ENCODE data around the gene OPTC. TPM values are rescaled to one million over a fixed set of nuclear protein-coding genes. Genes with fewer than 3 reads are reported as not detected.

The OPTC gene
- total and polyA plus RNA-seq, 9 of the 15 experiments (the other 6 are each of a cell fraction or from before 2014, with no cell fraction given), result not detected

DNA sequence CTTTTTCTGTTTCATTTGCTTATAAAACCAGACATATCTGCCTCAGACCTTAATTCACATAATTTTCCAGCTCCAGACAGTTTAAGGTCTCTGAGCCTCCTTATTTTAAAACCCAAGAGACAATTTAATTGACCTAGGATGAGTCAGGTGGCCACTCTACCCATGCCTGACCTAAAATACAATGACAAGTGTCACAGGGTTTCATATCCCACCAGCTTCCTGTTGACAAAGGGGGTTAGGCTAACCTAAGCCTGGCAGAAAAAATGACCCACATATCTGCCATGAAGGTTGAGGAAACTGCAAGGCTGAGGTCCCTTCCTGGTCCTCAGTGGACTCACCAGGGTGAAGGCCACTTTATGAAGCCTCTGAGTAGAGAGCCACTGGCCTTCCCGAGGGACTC lies 52.3 kb downstream of the OPTC start:
- intact Hi-C loops (cut with micrococcal nuclease) (no loop called here), in situ Hi-C loops (cut with MboI) (no loop called here)
- no peak for ATAC-seq
- Histone ChIP-seq H3K79me2 (ENCODE audit: control insufficient read depth, insufficient read depth, low read length) (no peaks in the 10 kb centered on the region), H2AFZ (ENCODE audit: low read depth, low read length) (no peak overlapping the region), H3K36me3 (ENCODE audit: control insufficient read depth, insufficient read depth, low read length) (no peaks in the 10 kb centered on the region), H3K4me2 (ENCODE audit: insufficient read depth, low read length) (no peak overlapping the region), H3K4me3 (no peak overlapping the region), H3K9me1 (ENCODE audit: control insufficient read depth, insufficient read depth, low read length) (no peaks in the 10 kb centered on the region), H4K20me1 (replicated peaks; ENCODE audit: control insufficient read depth, insufficient read depth, low read length) (no peaks in the 10 kb centered on the region), H3K9me3 (replicated peaks; ENCODE audit: control insufficient read depth, insufficient read depth, low read depth, low read length) (no peaks in the 10 kb centered on the region), H3K9ac (ENCODE audit: insufficient read depth in 1 of 2, low read depth in 2 of 2, low read length in 2 of 2) (no peak overlapping the region), H3K27me3 (ENCODE audit: control insufficient read depth in 2 of 2, insufficient read depth in 2 of 2, low read length in 2 of 2) (peaks cover 15 to 29% of the 10 kb centered on the region in 2 experiments; a peak in 4 of 5 replicates), H3K4me1 (replicated peaks in 1 of 2; ENCODE audit: control insufficient read depth in 2 of 2, insufficient read depth in 2 of 2, low read length in 2 of 2) (peaks cover 0 to 2% of the 10 kb centered on the region in 2 experiments; a peak in 1 of 5 replicates), H3K27ac (ENCODE audit: extremely low read depth, low read depth, low read length) (no peak overlapping the region)
- CTCF ChIA-PET (ENCODE audit: low intra/inter-chr PET ratio), result no interaction called here
- POLR2A ChIA-PET, result interaction anchor here (0.6 kb wide), 1 partner anchor 28 kb away, joined by 3 read pairs; no protein-coding TSS in a partner anchor
- no peak for DNase-seq (ENCODE audit: extremely low read depth in 1 of 4, low spot score in 3 of 4)
- 0% methylated on average over 1 of the region's 1 CpG for WGBS (ENCODE audit: insufficient coverage, low coverage, missing lambda C conversion rate)
- no TSS peak for BruUV-seq (replicated peaks)
- no peak for TF ChIP-seq GATAD2B (IDR thresholded peaks at IDR 0.05; ENCODE audit: borderline replicate concordance)
- FAIRE-seq, result no peak

DNA sequence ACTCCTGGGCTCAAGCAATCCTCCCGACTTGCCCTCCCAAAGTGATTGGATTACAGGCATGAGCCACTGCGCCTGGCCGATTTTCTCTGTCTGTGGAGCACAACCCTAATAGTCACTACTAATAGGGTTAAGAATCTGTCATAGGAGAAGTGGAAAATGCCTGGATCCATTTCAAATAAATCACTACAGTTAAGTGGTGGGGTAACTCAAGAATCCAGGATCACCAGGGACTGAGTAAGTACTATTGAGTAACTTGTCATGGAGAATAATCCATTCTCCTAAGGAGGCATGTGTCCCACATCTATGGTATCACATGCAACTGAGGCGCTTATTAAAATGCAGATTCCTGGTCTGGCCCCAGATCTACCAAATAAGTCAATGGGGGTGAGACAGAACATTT lies 53.2 kb downstream of the OPTC start:
- Histone ChIP-seq H3K4me3 (no peak overlapping the region), H3K9ac (ENCODE audit: insufficient read depth in 1 of 2, low read depth in 2 of 2, low read length in 2 of 2) (no peak overlapping the region), H3K36me3 (ENCODE audit: control insufficient read depth, insufficient read depth, low read length) (no peaks in the 10 kb centered on the region), H3K27me3 (ENCODE audit: control insufficient read depth in 2 of 2, insufficient read depth in 2 of 2, low read length in 2 of 2) (peaks cover 17 to 29% of the 10 kb centered on the region in 2 experiments), H4K20me1 (replicated peaks; ENCODE audit: control insufficient read depth, insufficient read depth, low read length) (no peaks in the 10 kb centered on the region), H2AFZ (ENCODE audit: low read depth, low read length) (no peak overlapping the region), H3K4me2 (ENCODE audit: insufficient read depth, low read length) (no peak overlapping the region), H3K27ac (ENCODE audit: extremely low read depth, low read depth, low read length) (no peak overlapping the region), H3K9me1 (ENCODE audit: control insufficient read depth, insufficient read depth, low read length) (no peaks in the 10 kb centered on the region), H3K9me3 (replicated peaks; ENCODE audit: control insufficient read depth, insufficient read depth, low read depth, low read length) (no peaks in the 10 kb centered on the region), H3K4me1 (replicated peaks in 1 of 2; ENCODE audit: control insufficient read depth in 2 of 2, insufficient read depth in 2 of 2, low read length in 2 of 2) (peaks cover 0 to 2% of the 10 kb centered on the region in 2 experiments; a peak in 1 of 5 replicates), H3K79me2 (ENCODE audit: control insufficient read depth, insufficient read depth, low read length) (no peaks in the 10 kb centered on the region)
- 0% methylated on average over 4 of the region's 4 CpGs for WGBS (ENCODE audit: insufficient coverage, low coverage, missing lambda C conversion rate)
- FAIRE-seq (no peak), DNase-seq (ENCODE audit: extremely low read depth in 1 of 4, low spot score in 3 of 4) (no peak), ATAC-seq (no peak)
- BruUV-seq (replicated peaks), result no TSS peak
- ChIA-PET CTCF (ENCODE audit: low intra/inter-chr PET ratio) (no interaction called here), POLR2A (interaction anchor here (1.0 to 1.8 kb wide), 2 partner anchors 13 to 15 kb away, joined by 3 to 6 read pairs; no protein-coding TSS in a partner anchor)
- intact Hi-C loops (cut with micrococcal nuclease), result no loop called here
- in situ Hi-C loops (cut with MboI), result no loop called here
- TF ChIP-seq ZC3H11A (IDR thresholded peaks at IDR 0.05; ENCODE audit: low read depth, low read length), result no peak
- no peak for TF ChIP-seq CBX3 (IDR thresholded peaks at IDR 0.05; ENCODE audit: borderline replicate concordance in 1 of 2, low read length in 2 of 2)
- TF ChIP-seq MXI1 (IDR thresholded peaks at IDR 0.05; ENCODE audit: low read depth, low read length), result no peak
- TF ChIP-seq MCM3 (IDR thresholded peaks at IDR 0.05), result no peak
- no peak for TF ChIP-seq HDAC1 (IDR thresholded peaks at IDR 0.05)
- TF ChIP-seq NFYB (IDR thresholded peaks at IDR 0.05; ENCODE audit: extremely low read depth, insufficient read length), result no peak
- TF ChIP-seq HLTF (IDR thresholded peaks at IDR 0.05), result no peak
- no peak for TF ChIP-seq ZNF778 (CRISPR knock-in tag; IDR thresholded peaks at IDR 0.05)
- TF ChIP-seq, protein P1, sequence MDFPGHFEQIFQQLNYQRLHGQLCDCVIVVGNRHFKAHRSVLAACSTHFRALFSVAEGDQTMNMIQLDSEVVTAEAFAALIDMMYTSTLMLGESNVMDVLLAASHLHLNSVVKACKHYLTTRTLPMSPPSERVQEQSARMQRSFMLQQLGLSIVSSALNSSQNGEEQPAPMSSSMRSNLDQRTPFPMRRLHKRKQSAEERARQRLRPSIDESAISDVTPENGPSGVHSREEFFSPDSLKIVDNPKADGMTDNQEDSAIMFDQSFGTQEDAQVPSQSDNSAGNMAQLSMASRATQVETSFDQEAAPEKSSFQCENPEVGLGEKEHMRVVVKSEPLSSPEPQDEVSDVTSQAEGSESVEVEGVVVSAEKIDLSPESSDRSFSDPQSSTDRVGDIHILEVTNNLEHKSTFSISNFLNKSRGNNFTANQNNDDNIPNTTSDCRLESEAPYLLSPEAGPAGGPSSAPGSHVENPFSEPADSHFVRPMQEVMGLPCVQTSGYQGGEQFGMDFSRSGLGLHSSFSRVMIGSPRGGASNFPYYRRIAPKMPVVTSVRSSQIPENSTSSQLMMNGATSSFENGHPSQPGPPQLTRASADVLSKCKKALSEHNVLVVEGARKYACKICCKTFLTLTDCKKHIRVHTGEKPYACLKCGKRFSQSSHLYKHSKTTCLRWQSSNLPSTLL (IDR thresholded peaks at IDR 0.05), result no peak
- TF ChIP-seq, protein P2, sequence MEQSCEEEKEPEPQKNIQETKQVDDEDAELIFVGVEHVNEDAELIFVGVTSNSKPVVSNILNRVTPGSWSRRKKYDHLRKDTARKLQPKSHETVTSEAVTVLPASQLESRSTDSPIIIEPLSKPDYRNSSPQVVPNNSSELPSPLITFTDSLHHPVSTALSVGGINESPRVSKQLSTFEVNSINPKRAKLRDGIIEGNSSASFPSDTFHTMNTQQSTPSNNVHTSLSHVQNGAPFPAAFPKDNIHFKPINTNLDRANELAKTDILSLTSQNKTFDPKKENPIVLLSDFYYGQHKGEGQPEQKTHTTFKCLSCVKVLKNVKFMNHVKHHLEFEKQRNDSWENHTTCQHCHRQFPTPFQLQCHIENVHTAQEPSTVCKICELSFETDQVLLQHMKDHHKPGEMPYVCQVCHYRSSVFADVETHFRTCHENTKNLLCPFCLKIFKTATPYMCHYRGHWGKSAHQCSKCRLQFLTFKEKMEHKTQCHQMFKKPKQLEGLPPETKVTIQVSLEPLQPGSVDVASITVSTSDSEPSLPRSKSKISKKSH (CRISPR knock-in tag; IDR thresholded peaks at IDR 0.05), result no peak
- TF ChIP-seq CREB1 (IDR thresholded peaks at IDR 0.05), result no peak
- TF ChIP-seq CREB1 (CRISPR knock-in tag; IDR thresholded peaks at IDR 0.05), result no peak

Data from K562 (cell line).